Thyroid gland (tissue), 4 donors: ENCODE results near the gene SLC16A8. TPM values are rescaled to one million over a fixed set of nuclear protein-coding genes. Genes with fewer than 3 reads are reported as not detected.
A peak's percentile ranks its signal among the peaks of the same experiment; 100 is the strongest.

Source experiments
- DNase-seq, 2 donors: peaks; one replicate each; pipeline ENCODE4 v3.0.0-alpha.2; 2019
- H3K27ac ChIP-seq, 3 donors: fragments of 200-600 bp; sonication (generic); 1 replicate in 2 of 3; 2 replicates in 1 of 3; pipeline ENCODE4 v1.5.1; 2016 to 2019; ENCODE audit warnings: mild to moderate bottlenecking in 1 of 3, moderate library complexity in 1 of 3
- H3K27me3 ChIP-seq: fragments of 200-600 bp; sonication (generic); one replicate; pipeline ENCODE4 v1.5.1; 2019
- H3K36me3 ChIP-seq, 2 donors: fragments of 200-600 bp; sonication (generic); one replicate each; pipeline ENCODE4 v1.5.1; 2016 to 2019
- H3K4me1 ChIP-seq, 2 donors: fragments of 200-600 bp; sonication (generic); one replicate each; pipeline ENCODE4 v1.5.1; 2017 to 2019
- H3K4me3 ChIP-seq, 3 donors: fragments of 200-600 bp; sonication (generic); replicated peaks in 1 of 3; 1 replicate in 2 of 3; 2 replicates in 1 of 3; pipeline ENCODE4 v1.5.1; 2016; ENCODE audit warnings: mild to moderate bottlenecking in 1 of 3
- H3K9me3 ChIP-seq: fragments of 200-600 bp; sonication (generic); one replicate; pipeline ENCODE4 v1.5.1; 2017
- POLR2A ChIP-seq, 2 donors: fragments of 450-650 bp; IDR thresholded peaks; one replicate each; pipeline ENCODE4 v1.6.1; 2017; ENCODE audit warnings: antibody characterized with exemption in 2 of 2, mild to moderate bottlenecking in 2 of 2, moderate library complexity in 1 of 2
- WGBS, 2 donors: methylation state at CpG; one replicate each; pipeline ENCODE4 v1.1.5; 2017; 5-methylcytosine and 5-hydroxymethylcytosine counted together
- intact Hi-C: fragments of 100-400 bp; cut with DNase I; formaldehyde crosslinking; loops from one replicate; pipeline ENCODE4 v1.15.1; 2023
- total RNA-seq, 4 donors: library from RNA; depleted of rRNA; stranded (reverse); fragments of >200 nt; gene quantifications; one replicate each; pipeline ENCODE4 v1.2.3, GENCODE V29; 2016
- TF ChIP-seq, protein P1 (sequence below), 6 experiments: fragments of 200-600 bp in 3 of 6; fragments of 450-650 bp in 3 of 6; sonication (generic) in 3 of 6; IDR thresholded peaks; one replicate each; pipeline ENCODE4 v1.5.1; 2016 to 2019; ENCODE audit warnings: antibody characterized with exemption in 6 of 6, mild to moderate bottlenecking in 2 of 6, inconsistent platforms in 1 of 6, moderate library complexity in 1 of 6

SLC16A8 gene
- total RNA-seq, 4 donors from 2014 or later, result 0.88 to 1.0 TPM; not detected in 2

DNA sequence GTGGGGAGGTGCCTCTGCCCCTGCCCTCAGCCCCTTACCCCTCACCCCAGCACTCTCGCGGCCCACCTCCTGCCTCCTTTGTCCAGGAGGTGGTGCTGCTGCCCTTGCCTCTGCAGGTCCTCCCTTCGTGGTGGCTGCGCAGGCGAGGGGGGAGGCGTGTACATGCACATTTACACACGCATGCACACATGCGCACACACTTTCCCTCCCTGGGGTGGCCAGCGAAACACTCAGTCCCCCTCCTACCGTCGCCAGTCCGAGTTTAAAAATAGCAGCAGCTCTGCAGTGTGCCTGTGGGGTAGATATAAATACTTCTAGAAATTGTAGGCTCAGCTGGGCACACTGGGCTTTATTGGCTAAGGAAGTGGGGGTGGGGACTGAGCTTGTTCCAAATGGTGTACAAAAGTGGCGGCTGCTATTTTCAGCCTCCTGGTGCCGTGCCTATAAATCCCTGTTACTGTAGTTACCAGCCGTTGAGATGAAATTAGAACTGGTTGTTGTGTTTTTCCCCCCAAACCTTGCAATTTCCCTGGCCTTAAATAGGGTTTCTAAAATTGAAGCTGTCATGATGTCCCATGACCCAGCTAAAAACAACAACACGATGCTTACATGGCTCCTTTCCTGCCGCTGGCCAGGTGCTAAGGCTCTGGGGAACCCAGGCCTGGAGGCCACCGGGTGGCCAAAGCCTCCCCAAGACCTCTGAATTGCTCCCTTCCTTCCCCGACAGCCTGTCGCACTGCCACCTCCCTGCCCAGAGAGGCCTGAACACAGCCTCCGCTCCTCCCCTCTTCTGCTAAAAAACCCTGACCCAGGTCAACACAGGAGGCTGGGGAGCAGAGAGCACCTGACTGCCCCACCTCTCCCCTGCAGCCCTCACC is 14.4 kb downstream of the SLC16A8 start:
- H3K9me3 ChIP-seq, result no peaks in the 10 kb centered on the region
- TF ChIP-seq POLR2A (IDR thresholded peaks at IDR 0.05), result no peak
- TF ChIP-seq, protein P1, sequence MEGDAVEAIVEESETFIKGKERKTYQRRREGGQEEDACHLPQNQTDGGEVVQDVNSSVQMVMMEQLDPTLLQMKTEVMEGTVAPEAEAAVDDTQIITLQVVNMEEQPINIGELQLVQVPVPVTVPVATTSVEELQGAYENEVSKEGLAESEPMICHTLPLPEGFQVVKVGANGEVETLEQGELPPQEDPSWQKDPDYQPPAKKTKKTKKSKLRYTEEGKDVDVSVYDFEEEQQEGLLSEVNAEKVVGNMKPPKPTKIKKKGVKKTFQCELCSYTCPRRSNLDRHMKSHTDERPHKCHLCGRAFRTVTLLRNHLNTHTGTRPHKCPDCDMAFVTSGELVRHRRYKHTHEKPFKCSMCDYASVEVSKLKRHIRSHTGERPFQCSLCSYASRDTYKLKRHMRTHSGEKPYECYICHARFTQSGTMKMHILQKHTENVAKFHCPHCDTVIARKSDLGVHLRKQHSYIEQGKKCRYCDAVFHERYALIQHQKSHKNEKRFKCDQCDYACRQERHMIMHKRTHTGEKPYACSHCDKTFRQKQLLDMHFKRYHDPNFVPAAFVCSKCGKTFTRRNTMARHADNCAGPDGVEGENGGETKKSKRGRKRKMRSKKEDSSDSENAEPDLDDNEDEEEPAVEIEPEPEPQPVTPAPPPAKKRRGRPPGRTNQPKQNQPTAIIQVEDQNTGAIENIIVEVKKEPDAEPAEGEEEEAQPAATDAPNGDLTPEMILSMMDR (IDR thresholded peaks at IDR 0.05), result peak in 1 of 6 experiments; percentile 30
- no peaks in the 10 kb centered on the region for H3K27me3 ChIP-seq
- DNase-seq, result peak in 1 of 2 donors; percentile 13
- peak overlapping the region; percentile 26 to 53 (median 49) for H3K27ac ChIP-seq
- 65 to 79% methylated on average over 16 of the region's 21 CpGs for WGBS, 2 donors
- peaks cover 76% of the 10 kb centered on the region in 2 donors for H3K36me3 ChIP-seq
- H3K4me1 ChIP-seq, result no peaks in the 10 kb centered on the region
- intact Hi-C loops, result no loop called here
- H3K4me3 ChIP-seq, result no peak overlapping the region

GRCh38 chr22:38068641-38069371 is 15.2 kb downstream of the SLC16A8 start:
- Histone ChIP-seq H3K4me3 (no peak overlapping the region), H3K27ac (peak overlapping the region; percentile 26 to 53 (median 49)), H3K4me1 (no peaks in the 10 kb centered on the region), H3K27me3 (no peaks in the 10 kb centered on the region), H3K9me3 (no peaks in the 10 kb centered on the region), H3K36me3 (peaks cover 70 to 72% of the 10 kb centered on the region in 2 donors)
- no peak for DNase-seq
- intact Hi-C loops, result no loop called here
- TF ChIP-seq POLR2A (IDR thresholded peaks at IDR 0.05), result no peak
- TF ChIP-seq, protein P1 (IDR thresholded peaks at IDR 0.05), result no peak
- WGBS, 2 donors, result 92 to 93% methylated on average over 5 to 8 of the region's 13 CpGs

DNA sequence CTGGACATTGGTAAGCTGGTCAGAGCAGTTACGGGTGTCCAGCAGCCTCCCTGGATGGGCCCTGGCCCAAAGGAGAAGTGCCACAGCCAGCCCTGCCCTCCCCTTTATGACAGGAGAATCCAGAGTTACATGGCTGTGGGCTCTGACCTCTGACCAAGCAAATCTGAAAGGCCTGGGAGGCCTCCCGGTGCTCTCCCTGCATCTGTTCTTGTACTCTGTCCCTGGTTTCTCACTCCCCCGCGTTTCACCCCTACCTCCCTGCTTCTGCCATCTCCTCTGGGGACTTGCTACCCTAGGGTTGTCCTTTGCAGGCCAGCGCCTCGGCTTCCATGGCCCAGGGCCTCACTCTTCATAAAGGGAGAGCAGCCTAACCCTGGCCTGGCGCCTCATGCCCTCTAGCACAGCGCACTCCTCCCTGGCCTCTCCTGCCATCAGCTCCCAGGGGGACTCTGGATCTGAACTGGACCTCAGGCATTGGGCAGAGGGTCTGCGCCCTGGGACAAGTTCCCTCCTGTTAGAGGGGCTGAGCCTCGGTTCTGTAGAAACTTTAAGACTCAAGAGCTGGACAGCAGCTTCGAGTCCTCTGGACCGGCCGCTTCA is 16.1 kb downstream of the SLC16A8 start:
- no peak overlapping the region for H3K27ac ChIP-seq
- no peak for DNase-seq
- H3K27me3 ChIP-seq, result no peaks in the 10 kb centered on the region
- no peak overlapping the region for H3K4me3 ChIP-seq
- WGBS, 2 donors, result 93 to 95% methylated on average over 12 to 13 of the region's 13 CpGs
- no peak for TF ChIP-seq POLR2A (IDR thresholded peaks at IDR 0.05)
- TF ChIP-seq, protein P1 (IDR thresholded peaks at IDR 0.05), result no peak
- H3K4me1 ChIP-seq, result no peaks in the 10 kb centered on the region
- intact Hi-C loops, result no loop called here
- peaks cover 62 to 64% of the 10 kb centered on the region in 2 donors for H3K36me3 ChIP-seq
- H3K9me3 ChIP-seq, result no peaks in the 10 kb centered on the region

- intact Hi-C loops, result no loop called here
- Histone ChIP-seq H3K36me3 (peaks cover 54 to 56% of the 10 kb centered on the region in 2 donors), H3K27ac (no peak overlapping the region), H3K9me3 (no peaks in the 10 kb centered on the region), H3K4me1 (no peaks in the 10 kb centered on the region), H3K27me3 (no peaks in the 10 kb centered on the region), H3K4me3 (no peak overlapping the region)
- WGBS, 2 donors, result 78 to 88% methylated on average over 8 of the region's 8 CpGs
- TF ChIP-seq POLR2A (IDR thresholded peaks at IDR 0.05), result no peak
- TF ChIP-seq, protein P1 (IDR thresholded peaks at IDR 0.05), result no peak
- no peak for DNase-seq
Measured at GRCh38 chr22:38067028-38067415, 17.0 kb downstream of the SLC16A8 start.
